ENCODE results near the gene CAMK2A. TPM values are rescaled to one million over a fixed set of nuclear protein-coding genes. Genes with fewer than 3 reads are reported as not detected.
"Not testable (repeated sequence)": the region's sequence is repeated elsewhere in the genome, so short reads cannot be mapped to it uniquely, and the experiment has no call there.

The CAMK2A gene
- polyA plus RNA-seq, 1 experiment, result 0.11 TPM

DNA sequence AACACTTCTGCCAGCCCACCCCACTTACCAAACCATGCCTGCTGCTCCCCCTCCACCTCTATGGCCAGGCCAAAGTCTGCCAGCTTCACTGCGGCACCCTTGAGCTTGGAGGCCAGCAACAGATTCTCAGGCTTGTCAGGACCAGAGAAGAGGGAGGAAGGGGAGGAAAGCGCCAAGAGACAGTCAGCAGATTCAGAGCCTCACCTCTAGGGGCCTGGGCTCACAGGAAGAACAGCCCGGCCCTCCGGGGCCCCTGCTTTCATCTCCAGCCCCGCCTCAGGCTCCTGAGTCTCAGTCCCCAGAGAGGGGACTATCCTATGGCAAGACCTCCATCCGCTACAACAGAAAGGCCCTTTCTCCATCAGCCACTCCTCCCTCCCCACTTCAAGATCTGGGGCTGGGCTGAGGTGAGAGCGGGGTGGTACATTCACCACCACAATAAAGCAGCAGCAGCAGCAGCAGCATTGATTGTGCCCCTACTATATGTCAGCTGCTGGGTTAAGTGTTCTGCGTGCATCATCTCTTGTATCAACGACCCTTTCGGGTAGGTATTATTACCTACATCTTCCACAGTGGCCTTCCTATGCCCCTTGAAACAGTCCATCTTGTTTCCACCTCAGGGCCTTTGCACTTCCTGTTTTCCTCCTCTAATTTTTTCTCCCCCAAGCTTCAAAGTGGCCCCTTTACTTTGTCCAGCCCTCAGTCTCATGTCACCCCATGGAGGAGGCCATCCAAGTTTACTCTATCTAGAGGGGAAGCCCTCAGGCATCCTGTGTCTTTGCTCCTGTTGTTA, 36.0 kb downstream of the CAMK2A start:
- 0 out of 2 replicates have a peak, but pooled peaks cover 1% of the 10 kb centered on the region for H3K27me3 ChIP-seq (ENCODE audit: control insufficient read depth, insufficient read depth, low read length)
- H3K4me3 ChIP-seq (ENCODE audit: low read depth, low read length), result no peak overlapping the region
- ChIA-PET CTCF (no interaction called here), POLR2A (no interaction called here)
- DNase-seq (ENCODE audit: low read depth), result no peak
- H3K36me3 ChIP-seq (ENCODE audit: control insufficient read depth, insufficient read depth, low read length), result no peaks in the 10 kb centered on the region
- no peak for TF ChIP-seq CTCF (IDR thresholded peaks at IDR 0.05; ENCODE audit: insufficient read depth, low read depth, low read length)

- no peak for TF ChIP-seq CTCF (IDR thresholded peaks at IDR 0.05; ENCODE audit: insufficient read depth, low read depth, low read length)
- Histone ChIP-seq H3K27me3 (ENCODE audit: control insufficient read depth, insufficient read depth, low read length) (0 out of 2 replicates have a peak, but pooled peaks cover 1% of the 10 kb centered on the region), H3K4me3 (ENCODE audit: low read depth, low read length) (no peak overlapping the region), H3K36me3 (ENCODE audit: control insufficient read depth, insufficient read depth, low read length) (no peaks in the 10 kb centered on the region)
- ChIA-PET CTCF (interaction anchor here (0.6 kb wide), 1 partner anchor 8 kb away, joined by 4 read pairs; no protein-coding TSS in a partner anchor), POLR2A (no interaction called here)
- no peak for DNase-seq (ENCODE audit: low read depth)
Measured at GRCh38 chr5:150252489-150252888, 37.1 kb downstream of the CAMK2A start.

DNA sequence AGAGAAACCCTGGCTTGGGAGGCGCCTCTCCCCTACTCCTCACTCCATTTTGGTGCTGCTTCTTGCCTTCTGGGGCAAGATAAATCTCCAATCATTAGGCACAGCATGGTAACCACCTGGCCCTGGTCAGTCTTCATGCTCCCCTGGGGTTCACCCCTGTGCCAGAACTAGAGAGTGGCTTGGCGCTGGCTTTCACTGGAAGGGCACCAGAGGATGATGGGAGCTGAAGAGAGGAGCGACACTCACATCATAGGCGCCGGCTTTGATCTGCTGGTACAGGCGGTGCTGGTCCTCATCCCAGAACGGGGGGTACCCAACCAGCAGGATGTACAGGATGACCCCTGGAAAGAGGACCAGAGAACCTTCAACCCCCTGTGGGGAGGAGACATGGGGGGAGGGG, 38.1 kb downstream of the CAMK2A start:
- no peak for TF ChIP-seq CTCF (IDR thresholded peaks at IDR 0.05; ENCODE audit: insufficient read depth, low read depth, low read length)
- no peaks in the 10 kb centered on the region for H3K36me3 ChIP-seq (ENCODE audit: control insufficient read depth, insufficient read depth, low read length)
- ChIA-PET CTCF (no interaction called here), POLR2A (no interaction called here)
- no peak for DNase-seq (ENCODE audit: low read depth)
- no peak overlapping the region for H3K4me3 ChIP-seq (ENCODE audit: low read depth, low read length)
- 0 out of 2 replicates have a peak, but pooled peaks cover 1% of the 10 kb centered on the region for H3K27me3 ChIP-seq (ENCODE audit: control insufficient read depth, insufficient read depth, low read length)

DNA sequence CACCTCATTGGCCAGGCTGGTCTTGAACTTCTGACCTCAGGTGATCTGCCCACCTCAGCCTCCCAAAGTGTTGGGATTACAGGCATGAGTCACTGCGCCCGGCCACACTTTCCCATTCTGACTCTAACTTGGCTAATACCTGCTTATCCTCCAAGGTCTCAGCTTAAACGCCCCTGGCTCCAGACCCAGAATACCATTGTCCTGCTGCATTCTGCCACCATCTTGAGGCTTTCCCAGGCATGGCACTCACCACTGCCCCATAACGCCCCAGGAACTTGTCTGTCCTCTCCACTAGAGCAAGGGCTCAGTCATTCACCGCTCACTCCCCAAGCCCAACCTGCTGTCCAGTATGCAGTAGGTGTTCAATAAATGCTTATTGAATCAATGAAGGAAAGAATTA, 39.8 kb downstream of the CAMK2A start:
- TF ChIP-seq CTCF (IDR thresholded peaks at IDR 0.05; ENCODE audit: insufficient read depth, low read depth, low read length), result no peak
- Histone ChIP-seq H3K36me3 (ENCODE audit: control insufficient read depth, insufficient read depth, low read length) (no peaks in the 10 kb centered on the region), H3K27me3 (ENCODE audit: control insufficient read depth, insufficient read depth, low read length) (0 out of 2 replicates have a peak, but pooled peaks cover 1% of the 10 kb centered on the region), H3K4me3 (ENCODE audit: low read depth, low read length) (no peak overlapping the region)
- POLR2A ChIA-PET, result interaction anchor here (0.7 kb wide), 1 partner anchor 192 kb away, joined by 8 read pairs; no protein-coding TSS in a partner anchor
- no peak for DNase-seq (ENCODE audit: low read depth)
- CTCF ChIA-PET, result no interaction called here

DNA sequence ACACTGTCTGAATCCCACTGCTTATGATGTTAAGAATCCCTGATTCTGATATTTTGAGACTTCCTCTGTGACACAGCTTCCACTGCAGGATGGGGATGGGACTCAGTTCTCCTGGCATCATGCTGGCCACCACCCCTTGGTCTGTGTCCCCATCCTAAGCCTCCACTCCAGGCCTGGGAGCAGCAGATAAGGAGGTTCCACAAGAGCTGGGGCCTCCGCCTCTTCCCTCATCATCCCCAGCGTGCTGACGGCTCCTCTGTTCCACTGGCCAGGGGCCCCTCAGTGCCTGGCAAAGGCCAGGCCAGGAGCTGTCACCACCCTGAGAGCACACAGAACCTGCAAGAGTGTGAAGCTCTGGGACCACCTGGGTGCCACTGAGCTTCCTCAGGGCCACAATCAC, 40.6 kb downstream of the CAMK2A start:
- TF ChIP-seq CTCF (IDR thresholded peaks at IDR 0.05; ENCODE audit: insufficient read depth, low read depth, low read length), result no peak
- DNase-seq (ENCODE audit: low read depth), result no peak
- H3K36me3 ChIP-seq (ENCODE audit: control insufficient read depth, insufficient read depth, low read length), result no peaks in the 10 kb centered on the region
- ChIA-PET POLR2A (no interaction called here), CTCF (interaction anchor here (0.6 kb wide), 1 partner anchor 369 kb away, joined by 3 read pairs; no protein-coding TSS in a partner anchor)
- 0 out of 2 replicates have a peak, but pooled peaks cover 1% of the 10 kb centered on the region for H3K27me3 ChIP-seq (ENCODE audit: control insufficient read depth, insufficient read depth, low read length)
- H3K4me3 ChIP-seq (ENCODE audit: low read depth, low read length), result no peak overlapping the region

DNA sequence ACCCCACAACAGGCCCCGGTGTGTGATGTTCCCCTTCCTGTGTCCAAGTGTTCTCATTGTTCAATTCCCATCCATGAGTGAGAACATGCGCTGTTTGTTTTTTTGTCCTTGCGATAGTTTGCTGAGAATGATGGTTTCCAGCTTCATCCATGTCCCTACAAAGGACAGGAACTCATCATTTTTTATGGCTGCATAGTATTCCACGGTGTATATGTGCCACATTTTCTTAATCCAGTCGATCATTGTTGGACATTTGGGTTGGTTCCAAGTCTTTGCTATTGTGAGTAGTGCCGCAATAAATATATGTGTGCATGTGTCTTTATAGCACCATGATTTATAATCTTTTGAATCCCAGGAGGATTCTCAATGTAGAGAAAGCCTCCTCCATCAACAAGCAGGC, 41.1 kb downstream of the CAMK2A start:
- H3K4me3 ChIP-seq (ENCODE audit: low read depth, low read length); H3K36me3 ChIP-seq (ENCODE audit: control insufficient read depth, insufficient read depth, low read length); H3K27me3 ChIP-seq (ENCODE audit: control insufficient read depth, insufficient read depth, low read length); DNase-seq (ENCODE audit: low read depth); CTCF ChIA-PET; POLR2A ChIA-PET: not testable (repeated sequence)

All from BJ (cell line).